KMS-11 (cell line): ENCODE measurements around the gene LTBR.

Experiments
- H2AFZ ChIP-seq: fragments of 200-600 bp; sonication (generic); 2 replicates; pipeline ENCODE4 v1.6.1; 2016; ENCODE audit warnings: antibody characterized with exemption, mixed run types, low read depth
- H3K27ac ChIP-seq: fragments of 200-600 bp; sonication (generic); 2 replicates; pipeline ENCODE4 v1.6.1; 2016; ENCODE audit warnings: mild to moderate bottlenecking, mixed run types
- H3K27me3 ChIP-seq: fragments of 200-600 bp; sonication (generic); 2 replicates; pipeline ENCODE4 v1.6.1; 2017; ENCODE audit warnings: mild to moderate bottlenecking, low read depth, mixed run types, moderate library complexity; ENCODE audit not compliant: insufficient read depth
- H3K36me3 ChIP-seq: fragments of 200-600 bp; sonication (generic); 2 replicates; pipeline ENCODE4 v1.6.1; 2017; ENCODE audit warnings: mild to moderate bottlenecking, mixed run types; ENCODE audit not compliant: insufficient read depth
- H3K4me1 ChIP-seq: fragments of 200-600 bp; sonication (generic); 2 replicates; pipeline ENCODE4 v1.6.1; 2016; ENCODE audit warnings: mild to moderate bottlenecking, low read depth, mixed run types; ENCODE audit not compliant: poor library complexity, severe bottlenecking
- H3K4me2 ChIP-seq: fragments of 200-600 bp; sonication (generic); 2 replicates; pipeline ENCODE4 v1.7.0; 2016; ENCODE audit warnings: mild to moderate bottlenecking, mixed run types
- H3K4me3 ChIP-seq: fragments of 200-600 bp; sonication (generic); IDR thresholded peaks from 2 replicates; pipeline ENCODE4 v1.6.1; 2017; ENCODE audit warnings: low read depth, low read length, mixed read lengths; ENCODE audit not compliant: insufficient read depth
- H3K79me2 ChIP-seq: fragments of 200-600 bp; sonication (generic); 2 replicates; pipeline ENCODE4 v1.6.1; 2016; ENCODE audit warnings: low read depth, mixed run types; ENCODE audit not compliant: insufficient read depth
- H3K9ac ChIP-seq: fragments of 200-600 bp; sonication (generic); 2 replicates; pipeline ENCODE4 v1.6.1; 2016; ENCODE audit warnings: mild to moderate bottlenecking, mixed run types
- H4K20me1 ChIP-seq: fragments of 200-600 bp; sonication (generic); 2 replicates; pipeline ENCODE4 v1.6.1; 2016; ENCODE audit warnings: mild to moderate bottlenecking, mixed run types; ENCODE audit not compliant: insufficient read depth
- CTCF ChIP-seq: fragments of 200-600 bp; sonication (generic); conservative IDR thresholded peaks from 2 replicates; pipeline ENCODE4 v1.6.1; 2017; ENCODE audit warnings: low read depth, mild to moderate bottlenecking, antibody characterized with exemption, low read length, moderate library complexity, mixed read lengths

The LTBR gene

GRCh38 chr12:6367065-6367968 is 16.6 kb upstream of the LTBR start:
- Histone ChIP-seq H2AFZ (no peak overlapping the region), H3K9ac (no peak overlapping the region), H3K4me1 (peaks cover 6% of the 10 kb centered on the region), H3K4me2 (no peak overlapping the region), H4K20me1 (no peaks in the 10 kb centered on the region), H3K79me2 (no peaks in the 10 kb centered on the region), H3K36me3 (no peaks in the 10 kb centered on the region), H3K4me3 (no peak overlapping the region), H3K27ac (no peak overlapping the region), H3K27me3 (no peaks in the 10 kb centered on the region)
- no peak for TF ChIP-seq CTCF

- TF ChIP-seq CTCF, result no peak
- H3K27me3 ChIP-seq, result no peaks in the 10 kb centered on the region
- H3K4me3 ChIP-seq, result no peak overlapping the region
- peaks cover 6% of the 10 kb centered on the region for H3K4me1 ChIP-seq
- no peak overlapping the region for H3K9ac ChIP-seq
- H2AFZ ChIP-seq, result no peak overlapping the region
- no peak overlapping the region for H3K4me2 ChIP-seq
- H3K27ac ChIP-seq, result no peak overlapping the region
- no peaks in the 10 kb centered on the region for H3K36me3 ChIP-seq
- no peaks in the 10 kb centered on the region for H3K79me2 ChIP-seq
- no peaks in the 10 kb centered on the region for H4K20me1 ChIP-seq
Observed at GRCh38 chr12:6367969-6368892, 15.7 kb upstream of the LTBR start.

- Histone ChIP-seq H2AFZ (no peak overlapping the region), H3K79me2 (no peaks in the 10 kb centered on the region), H3K27me3 (no peaks in the 10 kb centered on the region), H3K4me3 (no peak overlapping the region), H4K20me1 (no peaks in the 10 kb centered on the region), H3K27ac (no peak overlapping the region), H3K4me1 (peaks cover 6% of the 10 kb centered on the region), H3K36me3 (no peaks in the 10 kb centered on the region), H3K9ac (no peak overlapping the region), H3K4me2 (no peak overlapping the region)
- no peak for TF ChIP-seq CTCF
Observed at GRCh38 chr12:6368906-6369525, 14.9 kb upstream of the LTBR start.

- no peaks in the 10 kb centered on the region for H4K20me1 ChIP-seq
- H2AFZ ChIP-seq, result no peak overlapping the region
- no peaks in the 10 kb centered on the region for H3K79me2 ChIP-seq
- no peak overlapping the region for H3K4me2 ChIP-seq
- no peaks in the 10 kb centered on the region for H3K27me3 ChIP-seq
- H3K36me3 ChIP-seq, result no peaks in the 10 kb centered on the region
- H3K4me1 ChIP-seq, result peaks cover 6% of the 10 kb centered on the region
- no peak overlapping the region for H3K9ac ChIP-seq
- no peak for TF ChIP-seq CTCF
- no peak overlapping the region for H3K27ac ChIP-seq
- no peak overlapping the region for H3K4me3 ChIP-seq
Observed at GRCh38 chr12:6369916-6370575, 13.9 kb upstream of the LTBR start.
